Measurements from ENCODE around the gene MYL6B. TPM values are rescaled to one million over a fixed set of nuclear protein-coding genes. Genes with fewer than 3 reads are reported as not detected.

Gene MYL6B
- total RNA-seq, 3 donors from 2014 or later: 13.0 to 39.8 (median 22.7) TPM

DNA sequence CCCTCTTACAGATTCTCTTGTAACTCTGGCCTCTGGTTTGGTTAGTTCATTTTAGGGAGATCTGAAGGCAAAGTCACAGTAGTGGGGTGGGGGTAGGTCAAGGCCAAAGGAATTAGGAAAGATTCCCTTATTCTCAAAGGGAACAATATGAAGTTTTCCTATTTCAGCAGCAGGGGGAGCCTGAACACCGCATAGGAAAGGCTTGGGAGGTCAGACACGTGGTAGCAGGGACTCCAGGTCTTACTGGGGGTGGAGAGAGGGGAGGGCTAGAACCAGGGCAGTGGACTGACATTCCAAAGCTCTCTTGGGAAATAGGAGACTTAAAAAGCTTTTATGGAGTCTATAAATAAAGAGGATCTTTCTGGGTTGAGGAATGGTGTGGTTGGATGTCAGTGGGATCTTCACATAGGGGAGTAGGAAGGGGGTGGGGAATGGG, 33.0 kb upstream of the MYL6B start:
- TF ChIP-seq CTCF (IDR thresholded peaks at IDR 0.05): peak; percentile 44
- DNase-seq (peak; percentile 61 to 64 (median 62)), ATAC-seq (peak; percentile 35)
- Histone ChIP-seq H3K4me3 (no peak overlapping the region), H3K9me3 (no peaks in the 10 kb centered on the region), H3K36me3 (ENCODE audit: low read depth) (peaks cover 4% of the 10 kb centered on the region), H3K4me1 (ENCODE audit: low read depth) (peaks cover 16% of the 10 kb centered on the region)
- intact Hi-C loops (cut with DNase I, micrococcal nuclease): no loop called here

DNA sequence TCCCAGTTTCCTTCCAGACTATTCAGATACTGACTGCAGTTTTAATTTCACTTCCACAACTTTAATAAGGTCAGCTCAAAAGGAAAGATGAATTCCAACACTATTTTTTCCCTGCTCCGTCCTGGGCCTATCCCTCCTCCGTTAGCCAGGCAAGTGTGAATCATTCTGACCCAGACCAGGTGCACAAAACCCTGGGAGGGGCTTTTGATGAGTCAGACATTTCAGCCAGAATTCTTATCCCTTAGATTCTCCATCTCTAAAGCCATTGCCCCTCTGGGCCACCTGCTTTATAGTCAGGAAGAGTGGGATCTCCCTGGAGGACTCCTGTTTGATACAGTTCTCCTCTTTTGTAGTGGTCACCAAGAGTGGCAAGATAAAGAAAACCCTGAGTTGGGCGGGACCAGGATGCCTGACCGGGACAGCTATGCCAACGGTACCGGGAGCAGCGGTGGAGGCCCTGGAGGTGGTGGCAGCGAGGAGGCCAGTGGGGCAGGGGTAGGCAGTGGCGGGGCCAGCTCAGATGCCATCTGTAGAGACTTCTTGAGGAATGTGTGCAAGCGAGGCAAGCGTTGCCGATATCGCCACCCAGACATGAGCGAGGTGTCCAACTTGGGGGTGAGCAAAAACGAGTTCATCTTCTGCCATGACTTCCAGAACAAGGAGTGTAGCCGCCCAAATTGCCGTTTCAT, 32.1 kb upstream of the MYL6B start:
- Histone ChIP-seq H3K9me3 (no peaks in the 10 kb centered on the region), H3K4me1 (ENCODE audit: low read depth) (peaks cover 16% of the 10 kb centered on the region), H3K36me3 (ENCODE audit: low read depth) (peaks cover 4% of the 10 kb centered on the region), H3K4me3 (no peak overlapping the region)
- intact Hi-C loops (cut with DNase I, micrococcal nuclease): loop anchor here in 1 of 2 donors (10.0 kb wide), 1 partner anchor 64 kb away; the partner anchor contains the start of gene SMARCC2
- peak in 2 of 3 donors; percentile 48 to 62 for DNase-seq
- ATAC-seq: no peak
- no peak for TF ChIP-seq CTCF (IDR thresholded peaks at IDR 0.05)

DNA sequence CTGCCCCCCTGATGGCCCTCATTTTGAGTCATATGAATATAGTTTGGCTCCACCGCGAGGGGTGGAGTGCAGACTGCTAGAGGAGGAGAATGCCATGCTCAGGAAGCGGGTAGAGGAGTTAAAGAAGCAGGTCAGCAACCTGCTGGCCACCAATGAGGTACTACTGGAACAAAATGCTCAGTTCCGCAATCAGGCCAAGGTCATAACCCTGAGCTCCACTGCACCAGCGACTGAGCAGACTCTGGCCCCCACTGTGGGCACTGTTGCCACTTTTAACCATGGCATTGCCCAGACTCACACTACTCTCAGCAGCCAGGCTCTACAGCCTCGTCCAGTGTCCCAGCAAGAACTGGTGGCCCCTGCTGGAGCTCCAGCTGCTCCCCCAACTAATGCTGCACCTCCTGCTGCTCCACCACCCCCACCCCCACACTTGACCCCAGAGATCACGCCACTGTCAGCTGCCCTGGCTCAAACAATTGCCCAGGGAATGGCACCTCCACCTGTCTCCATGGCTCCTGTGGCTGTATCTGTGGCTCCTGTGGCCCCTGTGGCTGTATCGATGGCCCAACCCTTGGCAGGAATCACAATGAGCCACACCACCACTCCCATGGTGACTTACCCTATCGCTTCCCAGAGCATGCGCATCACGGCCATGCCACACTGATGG, 31.1 kb upstream of the MYL6B start:
- peaks cover 4% of the 10 kb centered on the region for H3K36me3 ChIP-seq (ENCODE audit: low read depth)
- DNase-seq (no peak), ATAC-seq (no peak)
- TF ChIP-seq CTCF (IDR thresholded peaks at IDR 0.05): no peak
- H3K4me3 ChIP-seq: no peak overlapping the region
- peaks cover 20% of the 10 kb centered on the region for H3K4me1 ChIP-seq (ENCODE audit: low read depth)
- intact Hi-C loops (cut with DNase I, micrococcal nuclease): loop anchor here in 1 of 2 donors (10.0 kb wide), 1 partner anchor 63 kb away; the partner anchor contains the start of gene SMARCC2
- no peaks in the 10 kb centered on the region for H3K9me3 ChIP-seq

GRCh38 chr12:56122637-56123036, 29.8 kb upstream of the MYL6B start:
- Histone ChIP-seq H3K4me3 (no peak overlapping the region), H3K4me1 (ENCODE audit: low read depth) (peaks cover 30% of the 10 kb centered on the region), H3K9me3 (no peaks in the 10 kb centered on the region), H3K36me3 (ENCODE audit: low read depth) (peaks cover 5% of the 10 kb centered on the region)
- ATAC-seq (no peak), DNase-seq (no peak)
- TF ChIP-seq CTCF (IDR thresholded peaks at IDR 0.05): no peak
- intact Hi-C loops (cut with DNase I, micrococcal nuclease): loop anchor here in 1 of 2 donors (10.0 kb wide), 1 partner anchor 62 kb away; the partner anchor contains the start of gene SMARCC2

GRCh38 chr12:56124133-56124532, 28.3 kb upstream of the MYL6B start:
- H3K4me1 ChIP-seq (ENCODE audit: low read depth): peaks cover 24% of the 10 kb centered on the region

More at GRCh38 chr12:56124133-56124532, 28.3 kb upstream of the MYL6B start:
- no peaks in the 10 kb centered on the region for H3K9me3 ChIP-seq
- no peak for ATAC-seq
- no peak overlapping the region for H3K4me3 ChIP-seq
- intact Hi-C loops (cut with DNase I, micrococcal nuclease): loop anchor here in 1 of 2 donors (10.0 kb wide), 1 partner anchor 61 kb away; the partner anchor contains the start of gene SMARCC2
- TF ChIP-seq CTCF (IDR thresholded peaks at IDR 0.05): no peak
- peaks cover 5% of the 10 kb centered on the region for H3K36me3 ChIP-seq (ENCODE audit: low read depth)
- DNase-seq: no peak
